Activated CD4-positive, alpha-beta T cell treated with anti-CD3 and anti-CD28 coated beads, Interleukin-2, amount 10 ng/mL, durations not matched to agents 7 days and 5 days (primary cell): ENCODE data around the gene SPACDR. TPM values are rescaled to one million over a fixed set of nuclear protein-coding genes. Genes with fewer than 3 reads are reported as not detected.

Experiments used
- CTCF ChIA-PET: fragments of 350-600 bp; sonication (Branson Sonifier 250); formaldehyde crosslinking; loops from one replicate; lab custom pipeline; 2021; ENCODE audit warnings: antibody characterized with exemption; lab: Charles Lee
- POLR2A ChIA-PET: fragments of 350-600 bp; sonication (Branson Sonifier 250); formaldehyde crosslinking; loops from one replicate; lab custom pipeline; 2021; ENCODE audit warnings: antibody characterized with exemption; lab: Charles Lee
- DNase-seq: peaks from one replicate; pipeline ENCODE4 v3.0.0-alpha.2; 2020
- H3K27ac Mint-ChIP-seq: one replicate; pipeline ENCODE4 v1.8.0; 2021; ENCODE audit warnings: mild to moderate bottlenecking, moderate library complexity, mixed read lengths
- H3K27me3 Mint-ChIP-seq: one replicate; pipeline ENCODE4 v1.8.0; 2021; ENCODE audit warnings: mixed read lengths
- H3K36me3 Mint-ChIP-seq: one replicate; pipeline ENCODE4 v1.8.0; 2021; ENCODE audit warnings: low read depth, mixed read lengths
- H3K4me1 Mint-ChIP-seq: one replicate; pipeline ENCODE4 v1.8.0; 2021; ENCODE audit warnings: mixed read lengths
- H3K4me3 Mint-ChIP-seq: one replicate; pipeline ENCODE4 v1.8.0; 2021; ENCODE audit warnings: mild to moderate bottlenecking, moderate library complexity, mixed read lengths
- H3K9me3 Mint-ChIP-seq: one replicate; pipeline ENCODE4 v1.8.0; 2021; ENCODE audit warnings: mixed read lengths
- total RNA-seq, 2 experiments: library from RNA; stranded (reverse); gene quantifications; one replicate each; pipeline ENCODE4 v1.2.3, GENCODE V29; 2021

The SPACDR gene
- total RNA-seq, 2 experiments from 2014 or later: 3.0 to 4.1 TPM

DNA sequence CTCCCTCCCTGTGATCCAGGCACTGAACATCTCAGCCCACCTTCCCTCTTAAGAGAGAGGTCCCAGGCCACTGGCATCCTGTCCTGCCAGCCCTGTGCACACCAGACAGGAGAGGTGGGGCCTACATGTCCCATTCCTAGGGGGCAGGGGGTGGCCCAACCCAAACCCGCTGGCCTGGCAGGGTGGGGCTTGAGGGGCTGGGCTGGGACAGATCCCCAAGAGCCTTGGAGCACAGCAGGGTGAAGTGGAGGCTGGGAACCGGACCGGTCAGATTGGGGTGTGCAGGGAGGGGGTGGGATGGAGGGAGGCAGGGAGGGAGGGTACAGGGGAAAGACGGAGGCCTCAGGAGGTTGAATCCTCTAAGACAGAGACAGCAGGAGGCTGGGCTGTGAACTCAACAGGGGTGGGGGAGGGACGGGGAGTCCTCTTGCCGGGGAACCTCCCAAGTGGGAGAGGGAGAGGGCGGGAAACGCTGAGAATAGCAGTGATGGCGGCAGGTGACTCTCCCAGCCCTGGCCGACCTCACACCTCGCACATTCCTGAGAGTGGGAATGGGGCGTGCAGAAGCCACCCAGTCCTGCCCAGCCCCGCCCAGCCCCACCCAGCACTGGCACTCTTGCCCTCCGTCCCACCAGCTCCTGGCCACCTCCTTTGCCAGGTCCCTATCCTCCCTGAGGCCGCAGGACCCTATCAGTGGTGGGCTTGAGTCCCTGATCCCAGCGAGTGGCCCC lies 8.2 kb upstream of the SPACDR start:
- no peak overlapping the region for H3K4me3 Mint-ChIP-seq
- H3K27me3 Mint-ChIP-seq: no peaks in the 10 kb centered on the region
- H3K36me3 Mint-ChIP-seq: peaks cover 50% of the 10 kb centered on the region
- H3K4me1 Mint-ChIP-seq: peaks cover 51% of the 10 kb centered on the region
- no peak for DNase-seq
- H3K9me3 Mint-ChIP-seq: no peaks in the 10 kb centered on the region
- ChIA-PET POLR2A (no interaction called here), CTCF (interaction anchor here (0.9 to 3.5 kb wide), 3 partner anchors 10 to 380 kb away, joined by 3 to 13 read pairs (median 8); partner anchors contain the start of gene SLC12A9)
- no peak overlapping the region for H3K27ac Mint-ChIP-seq

DNA sequence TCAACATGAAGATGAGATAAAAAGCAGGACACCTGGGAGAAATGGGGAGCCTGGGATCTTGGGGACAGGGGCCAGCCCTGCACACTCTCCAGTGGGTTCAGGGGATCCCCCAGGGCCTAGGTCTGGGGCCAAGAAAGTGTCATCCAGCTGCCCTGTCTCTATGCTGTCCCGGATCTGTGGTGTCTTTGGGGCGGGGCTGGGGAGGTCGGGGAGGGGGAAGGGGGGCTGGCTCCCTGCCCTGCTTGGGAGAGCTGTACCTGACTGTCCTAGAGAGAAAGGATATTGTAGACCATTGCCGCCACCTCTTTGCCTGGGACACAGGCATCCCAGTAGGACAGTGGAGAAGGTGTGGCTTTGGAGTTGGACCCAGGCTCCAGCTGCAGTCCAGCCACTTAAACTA lies 7.0 kb upstream of the SPACDR start:
- POLR2A ChIA-PET: no interaction called here
- Mint-ChIP-seq H3K4me1 (peaks cover 40% of the 10 kb centered on the region), H3K27me3 (no peaks in the 10 kb centered on the region), H3K27ac (no peak overlapping the region), H3K9me3 (no peaks in the 10 kb centered on the region), H3K4me3 (no peak overlapping the region), H3K36me3 (peaks cover 42% of the 10 kb centered on the region)
- DNase-seq: no peak
- CTCF ChIA-PET: interaction anchor here (0.5 to 3.5 kb wide), 2 partner anchors 88 to 624 kb away, joined by 5 to 13 read pairs; no protein-coding TSS in a partner anchor

DNA sequence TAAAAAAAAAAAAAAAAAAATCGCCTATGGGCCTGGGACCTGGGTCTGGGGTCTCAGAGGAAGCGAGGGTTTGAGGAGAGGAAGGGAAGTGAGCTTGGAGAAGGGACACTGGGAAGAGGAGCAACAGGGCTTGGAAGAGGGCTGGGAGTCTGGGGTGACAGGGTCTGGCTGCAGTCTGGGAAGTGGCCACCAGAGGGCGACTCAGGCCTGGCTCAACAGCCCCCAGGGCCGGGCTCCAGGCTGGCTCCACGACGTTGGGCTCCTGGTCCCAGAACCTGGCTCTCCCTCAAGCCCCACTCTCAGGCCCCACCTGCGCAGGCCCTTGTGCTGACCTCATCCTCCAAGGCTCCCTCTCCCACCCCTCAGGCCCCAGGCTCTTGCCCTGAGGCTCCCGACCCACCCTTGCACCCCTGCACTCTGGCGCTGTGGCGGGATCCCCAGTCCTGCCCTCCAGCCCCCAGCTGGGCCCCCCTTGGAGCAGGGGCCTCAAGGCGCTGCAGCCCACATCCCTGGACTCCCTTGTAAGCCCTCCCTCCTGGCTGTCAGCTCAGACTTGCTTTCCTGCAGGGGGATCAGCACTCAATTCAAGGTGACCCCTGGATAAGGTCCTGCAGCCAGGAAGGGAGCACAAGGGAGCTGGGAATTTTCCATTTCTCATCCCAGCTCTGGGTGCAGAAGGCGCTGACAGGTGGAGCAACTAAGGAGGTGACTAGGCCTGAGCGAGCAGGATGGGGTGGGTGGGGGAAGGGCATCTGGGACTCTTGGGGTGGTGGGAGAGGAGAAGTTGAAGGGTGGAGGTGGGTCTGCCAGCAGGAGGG lies 5.4 kb upstream of the SPACDR start:
- Mint-ChIP-seq H3K36me3 (peaks cover 36% of the 10 kb centered on the region), H3K9me3 (no peaks in the 10 kb centered on the region), H3K4me3 (no peak overlapping the region), H3K27me3 (no peaks in the 10 kb centered on the region), H3K4me1 (peaks cover 28% of the 10 kb centered on the region), H3K27ac (peak overlapping the region; percentile 50)
- ChIA-PET POLR2A (no interaction called here), CTCF (interaction anchor here (0.5 to 3.5 kb wide), 21 partner anchors 8 to 491 kb away, joined by 3 to 13 read pairs (median 3); partner anchors contain the start of genes FBXO24, LRCH4, MEPCE and POP7)
- DNase-seq: peak; percentile 81

DNA sequence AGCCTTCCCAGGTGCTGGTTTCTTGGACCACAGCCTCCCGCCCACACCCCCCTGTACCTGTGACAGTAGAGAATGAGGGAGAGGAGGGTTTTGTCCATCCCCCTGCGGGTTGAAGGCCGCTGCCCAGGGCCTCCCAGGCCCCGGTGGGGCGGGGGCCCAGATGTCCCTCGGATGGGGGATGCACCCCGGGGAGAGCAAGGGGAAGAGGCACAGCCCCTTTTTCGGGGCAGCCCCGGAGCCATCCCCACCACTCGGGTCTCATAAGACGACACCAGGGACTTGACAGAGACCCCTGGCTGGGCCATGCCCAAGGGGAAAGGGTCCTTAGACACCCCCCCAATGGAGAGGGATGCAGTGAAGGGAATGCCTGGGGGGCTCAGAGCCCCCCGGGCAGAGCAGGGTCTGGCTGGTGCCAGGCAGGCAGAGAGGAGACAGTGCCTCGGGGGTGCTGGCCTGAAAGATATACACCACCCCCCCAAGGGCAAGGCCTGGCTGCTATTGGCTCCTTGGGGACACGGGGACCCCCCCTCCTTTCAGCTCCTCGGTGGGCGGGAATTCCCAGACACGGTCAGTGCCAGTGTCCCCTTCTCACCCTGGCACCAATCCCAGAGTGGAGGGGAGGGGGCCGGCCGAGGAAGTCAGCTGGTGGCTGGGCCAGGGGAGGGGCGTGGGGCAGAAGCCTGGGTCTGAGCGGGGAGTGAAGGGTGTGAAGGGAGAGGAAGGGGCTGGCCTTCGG lies 3.7 kb upstream of the SPACDR start:
- ChIA-PET CTCF (interaction anchor here (1.1 kb wide), 2 partner anchors 82 to 119 kb away, joined by 3 read pairs; partner anchors contain the start of gene FBXO24), POLR2A (no interaction called here)
- H3K4me1 Mint-ChIP-seq: peaks cover 11% of the 10 kb centered on the region
- no peaks in the 10 kb centered on the region for H3K27me3 Mint-ChIP-seq
- no peaks in the 10 kb centered on the region for H3K9me3 Mint-ChIP-seq
- DNase-seq: no peak
- no peak overlapping the region for H3K4me3 Mint-ChIP-seq
- H3K36me3 Mint-ChIP-seq: peaks cover 24% of the 10 kb centered on the region
- peak overlapping the region; percentile 31 for H3K27ac Mint-ChIP-seq

DNA sequence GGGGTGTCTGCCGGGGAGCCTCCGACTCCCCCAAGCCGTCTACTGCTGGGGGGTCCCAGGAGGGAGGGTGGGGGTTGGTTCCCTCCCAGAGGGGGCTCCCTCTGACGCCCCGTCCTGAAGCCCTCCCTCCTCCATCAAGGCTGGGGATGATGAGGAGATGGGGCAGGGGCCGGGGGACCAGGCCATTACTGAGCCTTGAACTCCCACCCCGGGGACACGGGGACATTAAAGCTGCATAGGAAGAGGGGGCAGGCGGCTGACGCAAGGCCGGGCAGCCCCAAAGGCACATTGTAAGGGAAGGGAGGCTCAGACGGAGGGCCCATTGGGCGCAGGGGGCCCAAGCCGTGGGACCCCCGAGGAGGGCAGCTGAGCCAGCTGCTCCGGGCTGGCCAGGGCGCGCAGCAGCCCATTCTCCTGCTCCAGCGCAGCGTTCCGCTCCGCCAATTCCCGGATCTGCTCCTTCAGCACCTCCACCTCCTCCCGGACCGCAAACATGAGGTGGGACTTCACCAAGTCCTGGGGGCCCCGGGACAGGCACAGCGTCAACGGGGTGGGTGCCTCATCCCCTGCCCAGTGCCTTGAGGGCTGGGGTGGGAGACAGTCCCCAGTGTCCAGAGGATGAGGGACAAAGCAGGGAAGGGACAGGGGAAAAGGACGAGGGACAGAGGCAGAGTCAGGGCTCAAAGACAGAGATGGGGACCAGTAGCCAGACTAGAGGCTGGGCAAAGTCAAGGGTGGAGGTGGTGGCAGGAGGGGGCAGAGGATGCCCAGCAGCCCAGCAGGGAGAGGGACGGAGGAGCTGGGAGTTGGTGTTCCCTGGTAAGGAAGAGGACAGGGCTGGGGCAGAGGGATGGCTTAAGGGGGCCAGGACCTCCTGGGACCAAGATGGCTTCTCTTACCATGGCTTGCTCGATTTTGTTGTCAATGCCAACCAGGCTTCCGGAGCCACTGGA lies 2.9 kb upstream of the SPACDR start:
- ChIA-PET CTCF (no interaction called here), POLR2A (no interaction called here)
- Mint-ChIP-seq H3K9me3 (no peaks in the 10 kb centered on the region), H3K4me1 (peaks cover 9% of the 10 kb centered on the region), H3K4me3 (no peak overlapping the region), H3K27me3 (no peaks in the 10 kb centered on the region), H3K36me3 (peaks cover 24% of the 10 kb centered on the region), H3K27ac (peak overlapping the region; percentile 31)
- DNase-seq: no peak

DNA sequence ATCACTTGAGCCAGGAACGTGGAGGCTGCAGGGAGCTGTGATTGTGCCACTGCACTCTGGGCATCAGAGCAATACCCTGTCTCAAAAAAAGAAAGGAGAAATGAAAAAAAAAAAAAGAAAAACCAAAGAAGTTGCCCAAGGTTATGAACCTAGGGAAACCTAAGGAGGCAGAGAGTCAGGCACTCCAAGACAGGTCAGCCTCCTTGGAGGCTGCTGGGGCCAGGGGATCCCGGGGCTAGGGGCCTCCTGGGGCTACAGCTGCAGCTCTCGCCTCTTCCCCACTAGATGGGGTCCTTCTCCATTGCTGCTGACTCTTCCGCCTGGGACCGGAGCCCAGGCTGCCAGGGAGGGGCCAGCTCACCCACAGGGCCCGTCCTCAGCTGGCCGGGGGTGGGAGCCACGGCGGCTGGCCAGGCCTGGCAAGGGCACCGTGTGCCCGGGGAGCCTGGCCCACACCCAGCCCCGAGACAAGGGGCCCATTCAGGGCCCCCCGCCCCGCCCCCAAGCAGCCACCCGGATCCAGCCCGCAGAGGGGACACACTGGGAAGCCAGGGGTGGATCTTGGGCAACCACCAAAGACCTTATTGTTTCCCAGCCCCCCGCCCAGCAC lies 1.7 kb upstream of the SPACDR start:
- no peak for DNase-seq
- ChIA-PET CTCF (interaction anchor here (1.0 to 1.4 kb wide), 4 partner anchors 9 to 94 kb away, joined by 3 to 5 read pairs (median 4); no protein-coding TSS in a partner anchor), POLR2A (no interaction called here)
- Mint-ChIP-seq H3K27me3 (no peaks in the 10 kb centered on the region), H3K4me3 (no peak overlapping the region), H3K9me3 (no peaks in the 10 kb centered on the region), H3K36me3 (peaks cover 26% of the 10 kb centered on the region), H3K4me1 (peaks cover 9% of the 10 kb centered on the region), H3K27ac (no peak overlapping the region)

DNA sequence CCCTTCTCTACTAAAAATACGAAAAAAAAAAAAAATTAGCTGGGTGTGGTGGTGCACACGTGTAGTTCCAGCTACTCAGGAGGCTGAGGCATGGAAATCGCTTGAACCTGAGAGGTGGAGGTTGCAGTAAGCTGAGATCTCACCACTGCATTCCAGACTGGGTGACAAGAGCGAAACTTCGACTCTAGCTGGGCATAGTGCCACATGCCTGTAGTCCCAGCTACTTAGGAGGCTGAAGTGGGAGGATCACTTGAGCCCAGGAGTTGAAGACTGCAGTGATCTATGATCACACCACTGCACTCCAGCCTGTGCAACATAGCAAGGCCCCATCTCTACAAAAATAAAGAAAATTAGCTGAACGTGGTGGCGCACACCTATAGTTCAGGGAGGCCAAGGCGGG lies 1.2 kb upstream of the SPACDR start:
- no peak overlapping the region for H3K4me3 Mint-ChIP-seq
- peaks cover 30% of the 10 kb centered on the region for H3K36me3 Mint-ChIP-seq
- no peak for DNase-seq
- CTCF ChIA-PET: interaction anchor here (1.0 to 1.4 kb wide), 6 partner anchors 9 to 100 kb away, joined by 3 to 5 read pairs (median 3); no protein-coding TSS in a partner anchor
- H3K27me3 Mint-ChIP-seq: no peaks in the 10 kb centered on the region
- no peaks in the 10 kb centered on the region for H3K9me3 Mint-ChIP-seq
- H3K4me1 Mint-ChIP-seq: peaks cover 9% of the 10 kb centered on the region
- no peak overlapping the region for H3K27ac Mint-ChIP-seq
- POLR2A ChIA-PET: no interaction called here

DNA sequence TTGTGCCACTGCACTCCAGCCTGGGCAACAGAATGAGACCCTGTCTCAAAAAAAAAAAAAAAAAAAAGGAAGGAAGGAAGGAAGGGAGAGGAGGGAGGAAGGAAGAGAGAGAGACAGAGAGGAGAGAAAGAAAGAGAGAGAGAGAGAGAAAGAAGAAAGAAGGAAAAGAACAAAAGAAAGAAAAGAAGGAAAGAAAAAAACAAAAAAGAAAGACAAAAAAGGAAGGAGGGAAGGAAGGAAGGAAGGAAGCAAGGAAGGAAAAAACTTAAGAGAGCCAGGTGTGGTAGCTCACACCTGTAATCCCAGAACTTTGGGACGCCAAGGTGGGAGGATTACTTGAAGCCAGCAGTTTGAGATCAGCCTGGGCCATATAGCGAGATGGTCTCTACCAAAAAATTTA lies 731 bp upstream of the SPACDR start:
- no peaks in the 10 kb centered on the region for H3K27me3 Mint-ChIP-seq
- CTCF ChIA-PET: interaction anchor here (1.0 to 1.4 kb wide), 6 partner anchors 10 to 101 kb away, joined by 3 to 5 read pairs (median 3); no protein-coding TSS in a partner anchor
- H3K9me3 Mint-ChIP-seq: no peaks in the 10 kb centered on the region
- H3K27ac Mint-ChIP-seq: no peak overlapping the region
- POLR2A ChIA-PET: no interaction called here
- peaks cover 27% of the 10 kb centered on the region for H3K36me3 Mint-ChIP-seq
- DNase-seq: no peak
- H3K4me3 Mint-ChIP-seq: no peak overlapping the region
- H3K4me1 Mint-ChIP-seq: peaks cover 6% of the 10 kb centered on the region

DNA sequence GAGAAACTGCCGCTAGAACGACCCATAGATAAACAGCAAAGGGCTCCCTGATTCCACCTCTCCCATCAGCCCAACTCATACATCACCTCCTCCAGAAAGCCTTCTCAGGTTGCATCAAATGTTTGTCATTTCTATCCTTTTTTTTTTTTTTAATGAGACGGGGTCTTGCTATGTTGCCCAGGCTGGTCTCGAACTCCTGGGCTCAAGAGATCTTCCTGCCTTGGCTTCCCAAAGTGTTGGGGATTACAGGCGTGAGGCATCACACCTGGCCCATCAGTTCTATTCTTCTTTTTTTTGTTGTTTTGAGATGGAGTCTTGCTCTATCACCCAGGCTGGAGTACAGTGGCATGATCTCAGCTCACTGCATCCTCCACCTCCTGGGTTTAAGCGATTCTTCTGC lies 7.0 kb downstream of the SPACDR start:
- no peak overlapping the region for H3K27ac Mint-ChIP-seq
- H3K9me3 Mint-ChIP-seq: no peaks in the 10 kb centered on the region
- CTCF ChIA-PET: interaction anchor here (0.6 to 0.7 kb wide), 2 partner anchors 18 to 826 kb away, joined by 3 read pairs; no protein-coding TSS in a partner anchor
- DNase-seq: no peak
- H3K4me1 Mint-ChIP-seq: peaks cover 19% of the 10 kb centered on the region
- POLR2A ChIA-PET: no interaction called here
- peaks cover 14% of the 10 kb centered on the region for H3K36me3 Mint-ChIP-seq
- no peak overlapping the region for H3K4me3 Mint-ChIP-seq
- no peaks in the 10 kb centered on the region for H3K27me3 Mint-ChIP-seq

DNA sequence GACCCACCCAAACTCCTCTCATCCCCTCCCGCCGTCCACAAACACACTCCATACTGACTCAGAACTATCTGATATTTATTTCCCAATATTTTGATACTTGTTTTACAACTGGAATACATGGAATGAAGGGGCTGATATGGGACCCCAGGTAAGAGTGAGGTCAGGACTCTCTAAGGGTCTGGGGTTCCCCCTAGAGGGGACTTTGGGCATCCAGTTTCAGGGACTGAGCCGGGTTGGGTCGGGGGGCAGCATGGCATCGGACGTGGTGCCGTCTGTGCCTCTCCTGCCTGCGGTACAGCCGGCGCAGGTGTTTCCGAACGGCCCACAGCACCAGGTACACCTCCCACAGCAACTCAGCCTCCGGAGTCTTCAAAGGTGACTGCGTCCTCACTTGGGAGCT lies 7.5 kb downstream of the SPACDR start:
- Mint-ChIP-seq H3K36me3 (peaks cover 12% of the 10 kb centered on the region), H3K4me3 (no peak overlapping the region), H3K9me3 (no peaks in the 10 kb centered on the region), H3K27me3 (no peaks in the 10 kb centered on the region), H3K4me1 (peaks cover 19% of the 10 kb centered on the region), H3K27ac (no peak overlapping the region)
- no peak for DNase-seq
- CTCF ChIA-PET: interaction anchor here (0.6 to 1.3 kb wide), 3 partner anchors 12 to 825 kb away, joined by 3 to 4 read pairs (median 3); no protein-coding TSS in a partner anchor
- POLR2A ChIA-PET: no interaction called here

DNA sequence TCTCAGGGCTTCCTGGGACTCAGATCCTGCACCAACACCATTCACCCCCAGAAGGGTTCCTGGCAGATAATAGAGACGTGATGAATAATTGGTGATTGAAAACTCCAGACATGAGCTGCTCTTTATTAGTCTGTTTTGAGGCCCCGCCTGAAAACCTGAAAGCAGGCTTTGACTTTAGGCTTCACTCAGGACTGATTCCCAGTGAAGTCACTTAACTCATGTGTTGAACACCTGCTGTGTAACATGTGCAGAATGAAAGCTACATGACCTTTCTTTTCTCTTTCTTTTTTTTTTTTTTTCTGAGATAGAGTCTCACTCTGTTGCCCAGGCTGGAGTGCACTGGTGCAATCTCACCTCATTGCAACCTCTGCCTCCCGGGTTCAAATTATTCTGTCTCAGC lies 8.9 kb downstream of the SPACDR start:
- H3K4me1 Mint-ChIP-seq: peaks cover 27% of the 10 kb centered on the region

More for the DNA sequence above, 8.9 kb downstream of the SPACDR start:
- CTCF ChIA-PET: interaction anchor here (0.6 to 2.3 kb wide), 7 partner anchors 10 to 171 kb away, joined by 3 to 9 read pairs (median 3); no protein-coding TSS in a partner anchor
- DNase-seq: no peak
- Mint-ChIP-seq H3K36me3 (peaks cover 4% of the 10 kb centered on the region), H3K27ac (peak overlapping the region; percentile 60), H3K27me3 (no peaks in the 10 kb centered on the region), H3K9me3 (no peaks in the 10 kb centered on the region), H3K4me3 (no peak overlapping the region)
- POLR2A ChIA-PET: interaction anchor here (0.6 to 0.8 kb wide), 3 partner anchors 15 to 38 kb away, joined by 3 to 9 read pairs (median 6); no protein-coding TSS in a partner anchor
